Activated naive CD4-positive, alpha-beta T cell treated with anti-CD3 and anti-CD28 coated beads, Interleukin-2, amount 50 U/mL, for 16 hours (primary cell): ENCODE measurements around the gene TRDN.
"Not testable (repeated sequence)": the region's sequence is repeated elsewhere in the genome, so short reads cannot be mapped to it uniquely, and the experiment has no call there.

Source experiments
- DNase-seq: peaks from one replicate; pipeline ENCODE4 v3.0.0-alpha.2; 2020

Gene TRDN

DNA sequence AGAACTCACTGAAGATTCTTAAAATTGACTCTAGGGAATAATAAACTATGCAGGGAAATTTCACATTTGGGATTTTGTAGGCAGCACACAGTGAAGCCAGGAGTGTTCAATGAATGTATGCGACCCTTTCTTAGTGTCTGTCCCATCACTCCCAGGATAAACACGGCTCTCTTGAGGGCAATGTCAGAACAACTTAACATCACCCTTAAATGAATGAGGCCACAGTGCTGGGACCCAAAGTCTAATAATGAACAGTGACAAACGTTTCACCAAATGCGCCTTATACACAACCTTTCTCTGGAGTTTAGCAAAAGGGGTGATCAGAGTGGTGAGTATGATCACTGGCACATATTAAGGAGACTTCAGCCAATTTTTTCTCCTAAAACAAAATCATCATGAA, 403.4 kb downstream of the TRDN start:
- DNase-seq, result no peak

DNA sequence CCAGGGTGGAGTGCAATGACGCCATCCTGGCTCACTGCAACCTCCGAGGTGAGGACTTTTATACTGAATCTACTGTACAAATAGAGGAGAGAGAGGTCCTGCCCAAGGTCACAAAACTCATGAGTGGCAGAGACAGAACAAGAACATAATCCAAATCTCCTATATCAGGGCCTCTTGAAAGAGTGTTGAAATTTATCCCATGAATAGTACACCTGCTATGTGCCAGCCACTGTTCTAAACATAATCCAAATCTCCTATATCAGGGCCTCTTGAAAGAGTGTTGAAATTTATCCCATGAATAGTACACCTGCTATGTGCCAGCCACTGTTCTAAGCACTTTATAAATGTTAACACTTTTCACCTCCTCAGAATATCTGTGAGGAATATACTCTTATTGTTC, 409.0 kb downstream of the TRDN start:
- DNase-seq, result not testable (repeated sequence)

DNA sequence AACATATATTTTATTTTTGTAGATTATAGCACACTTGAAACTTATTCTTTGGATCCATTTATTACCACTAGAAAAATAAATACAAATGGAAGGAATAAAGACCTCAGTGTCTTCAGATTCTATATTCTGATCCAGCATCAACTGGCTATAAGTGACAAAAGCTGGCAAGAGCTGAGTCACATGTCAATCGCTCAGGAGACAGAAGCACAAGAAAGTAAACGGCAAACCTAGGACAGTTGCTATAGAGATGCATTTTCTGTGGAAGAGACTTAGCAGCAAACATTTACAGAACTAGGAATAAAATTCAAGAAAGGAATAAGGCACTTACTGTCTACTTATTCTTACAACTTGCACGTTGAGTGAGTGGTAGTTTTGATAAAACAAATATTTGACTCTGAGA, 410.4 kb downstream of the TRDN start:
- DNase-seq, result no peak

DNA sequence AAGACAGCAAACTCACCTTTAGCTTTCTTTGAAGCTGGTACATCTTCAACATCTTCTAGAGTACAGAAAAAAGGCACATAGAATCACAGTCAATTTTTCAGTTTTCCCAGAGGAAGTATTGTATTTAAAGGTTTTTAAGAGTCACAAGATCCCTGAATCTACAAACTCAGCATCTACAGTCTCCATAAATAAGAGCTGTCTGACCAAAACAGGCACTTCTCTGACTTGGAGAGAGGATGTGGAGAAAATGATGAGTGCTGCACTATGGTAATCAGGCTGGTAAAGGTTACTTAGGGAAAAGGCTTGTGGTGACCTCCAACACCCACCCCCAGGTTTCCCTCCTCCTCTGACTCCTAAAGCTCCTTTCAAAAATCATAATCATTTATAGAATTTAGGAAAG, 412.7 kb downstream of the TRDN start:
- DNase-seq, result no peak

DNA sequence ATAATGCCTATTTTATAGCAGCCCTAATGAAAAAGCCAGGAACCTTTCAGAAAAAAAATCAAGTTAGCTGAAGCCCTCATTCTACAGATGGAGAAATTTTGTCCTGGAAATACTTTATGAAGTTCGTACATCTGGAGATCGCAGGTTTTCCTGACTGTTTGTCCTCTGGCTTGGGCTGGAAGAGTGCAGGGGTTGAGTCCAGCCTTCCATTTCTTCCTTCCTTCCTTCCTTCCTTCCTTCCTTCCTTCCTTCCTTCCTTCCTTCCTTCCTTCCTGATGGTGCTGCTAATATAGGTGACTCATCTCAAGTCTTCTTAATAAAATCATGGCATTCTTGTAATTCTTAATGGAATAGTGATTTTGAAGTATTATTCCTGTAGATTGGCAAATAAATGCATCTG, 413.3 kb downstream of the TRDN start:
- no peak for DNase-seq

DNA sequence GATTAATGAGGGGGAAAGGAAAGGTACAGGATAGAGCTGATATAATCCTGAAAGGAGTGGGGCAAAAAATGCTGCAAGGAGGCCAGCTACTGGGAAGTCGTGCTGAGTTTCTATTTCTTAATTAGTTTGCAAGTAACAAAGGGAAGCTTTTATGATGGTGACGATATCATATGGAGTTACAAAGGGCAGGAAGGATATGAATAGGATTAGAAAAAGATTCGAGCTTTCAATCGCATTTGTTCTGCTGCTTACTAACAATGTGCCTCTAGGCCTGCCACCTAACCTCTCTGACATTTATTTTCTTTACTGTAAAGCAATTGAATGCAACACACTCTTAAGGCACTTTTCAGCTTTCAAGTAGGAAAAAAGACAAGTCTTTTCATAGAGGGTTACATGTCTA, 421.5 kb downstream of the TRDN start:
- DNase-seq, result no peak

DNA sequence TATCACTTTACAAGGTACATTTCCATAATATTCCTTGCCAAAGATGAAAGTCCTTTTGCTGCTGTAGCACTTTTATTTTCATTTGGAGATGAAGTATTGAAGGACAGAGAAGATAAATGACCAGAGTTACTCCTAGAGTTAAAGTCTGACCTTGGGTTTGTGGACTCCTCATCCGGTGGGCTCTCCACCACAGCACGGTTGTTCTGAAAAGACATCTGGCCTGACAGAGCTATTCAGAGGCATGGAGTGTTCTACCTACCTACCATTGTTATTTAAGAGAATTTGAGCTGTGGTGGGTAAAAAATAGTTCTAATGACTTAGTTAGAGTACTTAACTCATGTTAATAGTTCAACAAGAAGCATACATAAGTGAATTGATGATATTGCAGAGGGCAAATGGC, 422.3 kb downstream of the TRDN start:
- DNase-seq, result no peak

DNA sequence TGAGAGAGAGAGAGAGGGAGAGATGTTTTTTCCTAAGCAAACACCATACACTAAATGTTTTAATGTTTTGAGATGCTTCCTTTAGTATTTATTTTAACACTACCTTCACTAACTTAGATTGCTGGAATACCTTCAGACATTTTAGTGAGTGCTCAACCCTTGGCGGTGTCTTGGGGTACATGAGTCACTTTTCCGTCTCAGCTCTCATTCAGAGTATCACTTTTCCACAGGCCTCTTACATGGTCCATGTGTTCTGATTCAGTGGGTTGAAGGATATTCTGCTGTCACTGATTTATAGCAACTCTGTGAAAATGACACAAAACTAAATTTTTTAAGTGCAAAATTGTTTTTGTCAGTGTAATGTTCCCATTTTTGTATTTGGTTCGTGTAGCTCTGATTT, 422.8 kb downstream of the TRDN start:
- no peak for DNase-seq

DNA sequence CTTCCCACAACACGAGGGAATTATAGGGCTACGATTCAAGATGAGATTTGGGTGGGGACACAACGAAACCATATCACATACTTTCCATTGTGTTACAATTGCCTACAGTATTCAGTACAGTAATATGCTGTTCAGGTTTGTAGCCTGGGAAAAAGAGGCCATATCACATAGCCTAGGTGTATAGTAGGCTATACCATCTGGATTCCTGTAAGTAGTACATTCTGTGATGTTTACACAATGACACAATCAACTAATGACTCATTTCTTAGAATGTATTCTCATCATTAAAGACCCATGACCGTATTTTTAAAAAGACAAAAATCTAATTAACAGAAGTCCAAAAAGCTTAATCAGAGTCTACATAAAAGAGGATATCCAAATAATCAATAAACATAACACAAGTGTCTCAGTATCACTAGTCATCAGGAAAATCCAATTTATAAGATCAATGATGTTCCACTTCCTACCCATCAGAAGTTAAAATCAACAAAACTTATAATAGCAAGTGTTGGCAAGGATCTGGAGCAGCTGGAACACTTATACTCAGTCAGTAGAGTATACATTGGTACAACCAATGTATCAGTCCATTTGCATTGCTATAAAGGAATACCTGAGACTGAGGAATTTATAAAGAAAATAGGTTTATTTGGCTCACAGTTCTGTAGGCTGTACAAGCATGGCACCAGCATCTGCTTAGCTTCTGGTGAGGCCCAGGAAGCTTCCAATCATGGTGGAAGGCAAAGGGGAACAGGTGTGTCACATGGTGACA, 424.8 kb downstream of the TRDN start:
- DNase-seq, result no peak

DNA sequence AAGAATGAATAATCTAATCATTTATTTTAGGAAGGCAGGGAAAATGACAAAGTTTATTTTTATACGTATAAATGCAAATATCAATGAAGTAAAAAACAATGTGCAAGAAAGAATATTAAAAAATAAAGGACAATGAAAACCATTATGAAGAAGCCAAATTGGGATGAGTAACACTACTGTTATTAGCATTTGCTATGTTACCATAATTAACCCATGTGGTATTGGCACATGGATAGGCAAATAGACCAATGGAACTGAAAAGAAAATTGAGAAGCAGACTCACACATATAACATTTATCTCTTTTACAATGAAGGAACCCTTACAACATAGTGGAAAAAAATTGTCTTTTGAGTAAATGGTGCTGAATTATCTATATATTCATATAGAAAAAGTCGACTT, 426.1 kb downstream of the TRDN start:
- DNase-seq, result no peak

DNA sequence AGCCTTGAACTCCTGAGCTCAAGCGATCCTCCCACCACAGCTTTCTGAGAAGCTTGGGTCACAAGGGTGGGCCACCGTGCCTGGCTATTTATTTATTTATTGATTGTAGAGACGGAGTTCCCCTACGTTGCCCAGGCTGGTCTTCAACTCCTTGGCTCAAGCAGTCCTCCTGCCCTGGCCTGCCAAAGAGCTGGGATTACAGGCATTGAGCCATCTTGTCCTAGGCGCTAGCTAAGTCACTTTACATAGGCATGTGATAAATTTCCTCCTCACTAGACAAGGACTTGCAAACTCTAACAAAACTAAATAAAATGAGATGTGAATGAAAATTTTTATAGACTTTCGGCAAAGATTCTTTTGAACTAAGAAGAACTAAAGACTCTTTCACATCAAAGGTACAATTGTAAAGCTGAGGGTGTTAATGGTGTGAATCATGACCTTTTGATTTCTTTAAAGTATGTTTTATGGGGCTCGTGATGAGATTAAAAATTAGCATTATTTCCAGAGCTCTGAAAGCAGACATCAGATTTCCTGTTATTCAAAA, 428.7 kb downstream of the TRDN start:
- no peak for DNase-seq

DNA sequence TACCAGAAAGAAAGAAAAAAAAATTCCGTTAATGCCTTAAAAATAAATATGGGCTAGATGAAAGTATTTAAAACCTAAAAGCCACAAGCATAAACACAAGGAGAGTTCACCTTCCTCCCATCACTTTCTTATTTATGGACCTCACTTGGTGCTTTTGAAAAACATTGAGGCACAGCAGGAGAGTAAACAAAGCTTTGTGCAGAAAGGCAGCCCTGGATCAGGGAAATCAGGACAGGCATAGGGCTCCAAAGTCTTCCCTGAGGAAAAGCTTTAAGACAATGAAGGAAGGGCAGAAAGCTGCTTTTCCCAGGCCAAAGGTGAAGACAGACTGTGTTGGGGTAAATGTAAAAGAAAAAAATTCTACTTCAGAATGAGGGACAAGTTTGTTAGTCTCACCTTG, 432.8 kb downstream of the TRDN start:
- DNase-seq, result no peak

DNA sequence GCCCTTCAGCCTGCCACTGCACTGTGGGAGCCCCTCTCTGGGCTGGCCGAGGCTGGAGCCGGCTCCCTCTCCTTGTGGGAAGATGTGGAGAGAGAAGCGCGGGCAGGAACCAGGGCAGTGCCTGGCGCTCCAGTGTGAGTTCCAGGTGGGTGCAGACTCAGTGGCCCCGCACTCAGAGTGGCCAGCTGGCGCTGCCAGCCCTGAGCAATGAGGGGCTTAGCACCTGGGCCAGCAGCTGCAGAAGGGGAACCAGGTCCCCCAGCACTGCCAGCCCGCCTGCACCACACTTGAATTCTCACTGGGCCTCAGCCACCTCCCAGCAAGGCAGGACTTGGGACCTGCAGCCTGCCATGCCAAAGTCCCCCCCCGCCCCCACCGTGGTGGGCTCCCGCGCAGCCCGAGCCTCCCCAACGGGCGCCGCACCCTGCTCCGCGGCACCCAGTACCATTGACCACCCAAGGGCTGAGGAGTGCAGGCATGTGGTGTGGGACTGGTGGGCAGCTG, 434.8 kb downstream of the TRDN start:
- DNase-seq, result no peak

DNA sequence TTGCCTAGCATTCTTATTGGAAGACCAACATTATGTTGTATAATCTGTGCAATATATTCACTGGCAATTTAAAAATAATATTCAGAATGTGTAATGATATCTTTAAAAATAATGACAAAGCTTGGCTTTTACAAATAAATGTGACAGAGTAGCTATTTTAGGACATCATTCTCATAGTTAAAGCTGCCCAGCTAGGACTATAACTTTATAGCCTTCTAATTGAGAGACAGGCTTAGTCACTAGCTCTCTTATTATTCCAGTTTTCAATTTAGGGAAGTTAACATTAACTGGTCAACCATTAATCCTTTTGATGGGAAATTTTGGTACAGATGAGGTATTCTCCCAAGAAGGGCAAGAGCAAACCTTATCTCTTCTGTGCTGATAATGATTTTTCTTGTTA, 443.5 kb downstream of the TRDN start:
- no peak for DNase-seq

DNA sequence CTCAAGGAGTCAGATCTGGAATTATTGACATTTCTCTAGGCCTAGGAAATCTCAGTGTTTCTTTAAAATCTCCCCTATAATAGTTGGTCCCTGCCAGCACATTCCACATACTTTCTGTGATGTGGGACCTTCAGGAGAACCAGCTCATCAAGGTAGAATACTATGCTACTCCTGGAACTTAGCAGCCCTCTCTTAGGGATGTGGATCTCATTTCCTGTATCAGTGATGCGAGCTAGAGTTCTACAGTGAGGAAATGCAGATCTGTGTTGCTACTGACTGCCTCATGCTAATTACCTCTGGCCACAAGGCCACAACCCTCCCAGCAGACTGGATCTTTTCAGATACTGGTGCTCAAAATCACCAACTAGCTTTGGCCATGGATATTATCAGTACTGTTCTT, 446.9 kb downstream of the TRDN start:
- no peak for DNase-seq

DNA sequence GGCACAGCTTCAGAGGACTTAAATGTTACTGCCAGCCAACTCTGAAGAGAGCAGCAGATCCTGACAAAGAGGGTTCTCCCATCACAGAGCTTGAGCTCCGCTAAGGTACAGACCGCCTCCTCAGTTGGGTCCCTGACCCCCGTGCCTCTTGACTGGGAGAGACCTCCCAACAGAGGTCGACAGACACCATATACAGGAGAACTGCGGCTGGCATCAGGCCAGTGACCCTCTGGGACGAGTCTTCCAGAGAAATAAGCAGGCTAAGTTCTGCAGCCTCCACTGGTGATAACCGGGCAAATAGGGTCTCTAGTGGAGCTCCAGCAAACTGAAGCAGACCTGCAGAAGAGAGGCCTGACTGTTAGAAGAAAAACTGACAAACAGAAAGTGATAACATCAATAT, 453.8 kb downstream of the TRDN start:
- DNase-seq, result no peak

DNA sequence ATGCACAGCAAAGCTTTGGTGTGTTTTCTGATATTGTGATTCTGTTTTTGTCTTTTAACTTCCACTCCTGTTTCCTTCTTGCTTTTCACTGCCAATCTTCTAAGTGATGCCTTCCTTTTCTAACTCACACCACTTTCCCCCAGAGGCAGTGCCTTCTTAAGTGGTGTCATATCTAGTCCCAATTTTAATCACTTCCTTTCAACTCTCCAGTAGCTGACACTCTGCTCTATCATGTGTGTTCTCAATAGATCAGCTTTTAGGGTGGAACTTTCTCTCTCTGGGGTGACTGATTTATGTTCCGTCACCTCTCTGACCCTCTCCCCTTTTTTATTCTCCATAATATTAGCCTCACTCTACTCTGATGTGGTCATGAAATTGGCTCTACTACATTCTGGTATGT, 460.0 kb downstream of the TRDN start:
- DNase-seq, result no peak

DNA sequence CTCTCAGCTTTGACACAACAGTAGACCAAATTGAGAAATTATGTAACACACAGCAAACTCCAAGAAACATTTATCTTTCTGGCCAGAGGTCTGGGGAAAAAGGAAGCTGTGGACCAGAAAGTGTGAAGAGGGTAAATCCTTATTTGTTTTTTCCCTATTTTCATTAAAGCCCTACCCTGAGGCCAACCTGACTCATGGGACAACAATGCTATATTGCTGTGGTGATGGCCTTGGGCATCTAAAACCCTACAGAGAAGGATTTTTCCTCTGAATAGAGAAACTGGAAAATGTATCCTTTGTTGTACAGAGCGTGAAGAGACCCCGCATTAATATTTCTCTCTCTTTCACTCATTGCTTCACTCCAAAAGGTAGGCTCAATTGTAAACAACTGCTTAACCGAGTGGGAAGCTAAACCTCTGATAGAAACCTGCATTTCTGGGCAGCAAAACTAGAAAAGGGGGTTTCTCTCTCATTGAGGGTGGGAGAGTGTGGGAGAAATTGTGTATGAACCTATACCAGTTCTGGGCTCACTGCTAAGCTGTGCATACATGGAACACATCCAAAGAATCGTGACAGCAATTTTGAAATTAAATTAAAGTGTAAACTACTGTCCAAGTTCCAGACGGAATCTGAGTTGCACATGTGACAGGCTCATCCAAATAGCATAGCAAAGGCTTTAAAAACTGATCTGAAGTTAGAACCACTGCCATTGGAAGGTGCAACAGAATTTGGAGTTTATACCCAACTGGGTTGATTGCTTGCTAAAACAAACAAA, 465.2 kb downstream of the TRDN start:
- DNase-seq, result no peak

DNA sequence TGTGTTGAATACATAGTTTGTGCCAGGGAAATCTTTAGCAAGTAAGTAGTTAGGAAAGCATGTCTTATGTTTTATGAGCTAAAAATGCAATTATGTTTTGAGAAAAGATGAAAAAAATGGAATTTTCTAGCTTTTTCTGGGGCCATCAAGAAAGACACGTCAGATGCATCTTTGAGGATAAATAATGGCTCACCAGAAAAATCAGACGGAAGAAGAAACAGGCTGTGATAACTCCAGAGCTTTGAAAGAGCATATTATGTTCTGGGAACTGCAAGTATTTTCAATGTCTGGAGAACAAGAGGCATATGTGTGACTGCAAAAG, 467.0 kb downstream of the TRDN start:
- no peak for DNase-seq

DNA sequence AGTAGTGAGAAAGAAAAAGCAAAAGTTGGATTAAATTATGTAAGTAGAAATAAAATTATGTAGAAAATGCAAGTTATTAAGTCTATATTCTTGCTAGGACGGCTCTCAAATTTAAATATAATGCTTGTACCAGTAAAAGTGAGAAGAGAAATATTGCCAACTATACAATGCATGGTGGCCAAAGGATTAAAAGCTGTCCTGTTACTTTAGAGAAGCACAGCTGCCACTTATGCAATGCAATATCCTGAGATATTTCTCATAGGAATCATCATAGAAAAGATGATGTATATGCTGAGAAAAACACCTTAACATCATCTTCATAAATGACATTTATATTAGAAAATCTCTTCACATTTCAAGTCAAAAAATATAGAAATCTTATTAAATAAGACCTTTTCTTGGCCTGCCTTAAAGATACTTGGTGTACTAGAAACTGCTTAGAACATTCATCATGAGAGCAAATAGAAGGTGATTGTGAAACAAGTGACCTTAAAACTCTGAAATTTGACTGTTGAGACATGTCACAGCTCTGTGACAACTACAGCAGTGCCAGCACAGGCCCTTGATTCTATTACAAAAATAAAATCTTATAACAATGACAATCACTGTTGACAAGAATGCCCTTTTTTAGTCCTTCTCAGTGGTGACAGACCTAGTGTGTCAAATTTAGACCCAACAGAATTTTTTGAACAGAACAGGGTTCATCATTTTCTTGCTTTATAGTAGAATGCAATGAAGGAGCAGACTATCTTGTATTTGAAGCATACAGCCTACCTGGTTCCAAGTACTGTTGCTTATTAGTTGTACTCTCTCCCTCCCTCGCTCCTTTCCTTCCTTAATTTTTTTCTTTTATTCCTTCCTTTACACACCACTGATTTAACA, 467.6 kb downstream of the TRDN start:
- DNase-seq, result no peak

DNA sequence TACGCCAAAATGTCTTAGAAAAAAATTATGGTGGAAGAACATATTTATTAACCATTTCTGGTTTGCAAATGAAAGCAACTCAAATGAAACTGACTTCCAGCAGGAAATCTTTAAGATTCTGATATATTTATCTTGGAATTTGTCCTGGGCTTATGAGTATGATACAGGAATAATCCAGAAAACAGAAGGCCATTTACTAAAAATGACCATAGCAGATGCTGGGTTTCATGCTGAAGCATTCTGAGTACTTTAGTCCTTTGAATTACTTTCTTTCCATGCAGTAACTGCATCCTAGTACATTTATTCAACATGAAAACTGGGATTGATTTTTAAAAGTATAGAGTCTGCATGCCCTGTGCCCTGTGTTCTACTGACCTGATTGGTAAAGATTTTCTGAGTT, 468.3 kb downstream of the TRDN start:
- no peak for DNase-seq
